SU-DHL-6 (cell line): ENCODE measurements around the gene FRMD1.

Experiments used
- CTCF ChIP-seq: fragments of 200-600 bp; sonication (generic); IDR thresholded peaks from one replicate; pipeline ENCODE4 v1.5.1; 2017; ENCODE audit warnings: antibody characterized with exemption, mild to moderate bottlenecking, low read length, moderate library complexity; ENCODE audit not compliant: insufficient read depth, poor library complexity, severe bottlenecking
- EZH2phosphoT487 ChIP-seq: fragments of 200-600 bp; sonication (generic), shearing (Covaris generic); conservative IDR thresholded peaks from 2 replicates; pipeline ENCODE4 v1.6.1; 2018; ENCODE audit warnings: mild to moderate bottlenecking, antibody characterized with exemption, low read length, moderate library complexity, mixed read lengths

GRCh38 chr6:168055696-168056489 lies 23.1 kb downstream of the FRMD1 start:
- TF ChIP-seq CTCF (no peak), EZH2phosphoT487 (no peak)
